GM21619 (cell line): ENCODE results near the gene INSYN1.

Source experiments
- ATAC-seq: cut with Tn5 transposase; IDR thresholded peaks from one replicate; pipeline ENCODE4 v1.9.1; 2021; ENCODE audit not compliant: unreplicated experiment

INSYN1 gene

DNA sequence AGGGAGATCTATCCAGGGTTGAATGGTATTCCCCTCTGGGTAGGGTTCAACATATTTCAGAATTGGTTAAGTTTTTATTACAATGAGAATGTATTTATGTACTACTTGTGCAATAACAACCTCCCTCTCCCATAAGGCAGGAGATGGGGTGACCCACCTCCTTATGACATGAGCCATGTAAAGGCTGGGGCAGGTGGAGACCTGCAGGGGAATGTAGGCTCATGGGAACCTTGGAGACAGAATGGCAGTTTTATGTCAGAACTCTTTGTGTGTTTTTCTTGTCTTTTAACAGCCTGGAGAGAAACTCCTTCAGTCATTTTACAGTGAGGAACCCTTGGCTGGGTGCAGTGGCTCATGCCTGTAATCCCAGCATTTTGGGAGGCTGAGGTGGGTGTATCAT is 24.6 kb upstream of the INSYN1 start:
- no peak for ATAC-seq

DNA sequence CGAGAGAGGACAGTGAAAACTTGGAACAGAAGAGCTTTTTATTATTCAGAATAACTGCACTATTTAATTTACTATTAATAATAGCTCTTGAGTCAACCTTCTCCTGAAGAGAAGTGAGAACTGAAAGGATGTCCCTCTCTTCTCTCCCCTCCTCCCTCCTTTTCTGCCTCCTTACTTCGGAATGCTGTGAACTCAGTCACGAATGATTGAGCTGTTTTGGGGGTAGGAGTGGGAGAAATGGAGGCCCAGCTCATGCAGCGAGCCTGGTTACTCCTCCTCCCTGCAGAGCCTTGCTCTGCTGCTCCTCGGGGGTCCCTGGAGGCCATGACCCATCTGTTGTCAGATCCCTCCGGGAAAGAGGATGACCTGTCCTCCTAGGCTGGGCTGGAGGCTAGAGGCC is 20.3 kb upstream of the INSYN1 start:
- ATAC-seq = no peak

DNA sequence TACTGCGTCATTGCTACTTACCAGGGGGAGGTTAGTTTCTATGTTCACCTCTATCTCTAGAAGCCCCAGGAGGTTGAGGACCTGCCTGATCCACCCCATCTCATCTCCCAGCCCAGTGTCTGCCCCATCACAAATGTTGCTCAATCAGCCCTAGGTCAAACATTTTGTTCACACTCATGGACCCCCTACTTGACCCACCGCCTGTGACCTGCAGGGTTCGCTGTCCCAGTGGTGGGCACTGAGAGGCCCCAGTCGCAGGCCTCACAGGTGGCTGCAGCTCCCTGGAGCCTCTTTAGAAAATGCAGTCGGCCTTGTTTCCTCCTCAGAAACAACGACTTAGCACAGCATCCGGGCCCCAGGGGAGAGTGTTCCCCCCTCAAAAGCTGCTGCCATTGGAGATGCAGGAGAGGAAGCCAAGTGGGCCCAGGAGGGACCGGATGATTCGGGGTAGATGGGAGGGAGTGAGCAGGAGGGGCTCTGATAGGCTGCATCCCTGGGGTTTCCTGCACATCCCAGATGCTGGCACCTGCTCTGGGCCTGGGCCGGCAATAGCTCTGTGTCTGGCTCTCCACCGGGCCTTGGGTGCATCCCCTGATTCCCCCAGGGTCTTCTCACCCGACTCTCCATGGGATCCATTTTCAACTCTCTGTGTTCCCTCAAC is 18.4 kb upstream of the INSYN1 start:
- no peak for ATAC-seq

DNA sequence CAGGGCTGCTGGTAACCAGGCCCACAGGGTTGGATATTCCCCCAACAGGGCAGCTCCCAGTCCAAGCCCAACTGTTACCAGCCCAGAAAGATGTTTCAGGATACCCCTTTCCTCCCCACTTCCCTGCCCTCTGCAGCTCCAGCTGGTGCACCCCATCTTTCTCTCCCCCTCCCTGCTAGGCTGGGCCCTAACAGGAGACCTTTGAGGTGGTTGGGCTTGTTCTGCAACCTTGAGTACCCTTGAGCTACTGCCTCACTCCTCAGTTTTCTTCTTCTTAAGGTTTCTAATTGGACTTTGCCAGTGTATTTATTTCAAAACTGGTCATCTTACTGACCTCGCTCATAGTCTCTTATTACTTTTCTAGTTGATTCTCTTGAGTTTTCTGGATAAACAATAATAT is 16.9 kb upstream of the INSYN1 start:
- no peak for ATAC-seq

DNA sequence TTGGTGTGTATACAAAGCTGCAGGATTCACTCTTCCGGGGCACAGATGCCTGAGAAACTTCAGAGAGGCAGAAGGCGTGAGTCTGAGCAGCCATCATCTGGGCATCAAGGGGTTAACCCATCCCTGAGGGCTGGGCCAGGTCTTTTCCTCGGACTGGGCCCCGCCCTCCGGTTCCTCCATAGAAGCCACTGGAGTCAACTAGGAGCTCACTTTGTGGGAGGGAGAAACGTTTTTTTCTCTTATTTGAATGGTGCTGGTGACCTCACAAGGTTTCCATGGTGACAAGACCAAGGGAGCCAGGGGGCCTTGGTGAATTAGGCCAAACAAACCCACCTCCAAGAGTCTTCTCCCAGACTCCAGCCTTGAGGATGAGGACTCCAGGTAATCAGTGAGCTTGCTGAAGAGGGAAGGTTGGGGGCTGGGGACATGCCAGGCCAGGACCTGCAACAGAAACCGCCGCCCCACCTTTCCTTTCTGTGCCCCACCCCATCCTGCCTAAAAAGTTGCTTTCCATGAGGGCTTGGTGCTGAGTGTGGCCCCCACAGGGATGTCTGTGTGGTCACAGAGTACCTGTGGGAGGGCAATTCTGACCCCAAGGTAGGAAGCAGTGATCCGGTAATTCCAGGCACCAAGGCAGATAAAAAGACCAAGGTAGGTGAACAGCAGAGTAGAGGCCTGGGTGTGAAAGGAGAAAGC is 14.8 kb upstream of the INSYN1 start:
- no peak for ATAC-seq

DNA sequence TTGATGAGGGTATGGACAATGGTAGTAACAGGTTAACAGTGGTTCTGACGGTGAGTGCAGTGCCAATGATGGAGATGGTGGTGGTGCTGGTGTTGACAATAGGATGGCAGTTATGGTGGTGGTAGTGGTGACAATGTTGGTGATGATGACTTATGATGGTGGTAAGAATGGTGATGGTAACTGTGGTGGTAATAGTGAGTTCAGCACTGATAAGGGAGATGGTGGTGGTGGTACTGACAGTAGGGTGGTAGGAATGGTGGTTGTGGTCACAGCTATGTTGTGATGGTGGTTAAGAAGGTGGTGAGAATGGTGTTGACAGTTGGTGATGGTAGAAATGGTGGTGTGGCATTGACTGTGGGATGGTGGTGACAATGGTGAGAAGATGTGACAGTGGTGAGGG is 13.4 kb upstream of the INSYN1 start:
- ATAC-seq = no peak

DNA sequence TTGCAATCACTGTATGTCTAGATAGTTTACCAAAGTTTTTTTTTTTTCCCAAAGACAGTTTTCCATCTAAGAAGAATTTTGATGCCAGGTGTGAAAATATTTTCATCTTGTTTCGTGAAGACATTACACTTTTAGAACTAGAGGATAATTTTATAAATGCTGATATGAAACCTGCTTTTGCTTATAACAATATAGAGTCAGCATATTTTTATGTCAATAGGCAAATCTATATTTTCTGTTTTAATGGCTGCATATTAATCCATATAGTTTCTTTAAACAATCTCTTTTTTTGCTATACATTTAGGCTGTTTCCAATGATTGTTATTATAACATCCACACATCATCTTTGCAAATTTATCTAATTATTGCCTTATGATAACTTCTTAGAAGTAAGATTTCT is 12.6 kb upstream of the INSYN1 start:
- ATAC-seq = no peak

DNA sequence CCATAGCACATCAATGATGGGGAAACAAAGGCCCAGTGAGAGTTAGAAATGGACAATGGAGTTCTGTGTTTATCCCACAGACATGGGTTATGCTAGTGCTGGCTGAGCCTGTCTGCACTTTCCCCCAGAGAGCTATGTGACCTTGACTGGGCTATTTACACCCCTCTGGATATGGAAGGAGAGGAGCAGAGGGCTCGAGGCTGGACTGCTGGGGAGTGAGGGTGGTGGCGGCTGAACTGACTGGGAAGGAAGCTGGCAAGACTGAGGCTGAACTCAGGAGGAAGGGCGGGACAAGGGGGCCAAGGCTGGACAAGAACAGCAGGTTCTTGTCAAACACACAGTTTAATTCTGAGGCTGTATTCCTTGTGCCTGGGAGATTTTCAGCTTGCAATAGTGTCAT is 10.8 kb upstream of the INSYN1 start:
- no peak for ATAC-seq

DNA sequence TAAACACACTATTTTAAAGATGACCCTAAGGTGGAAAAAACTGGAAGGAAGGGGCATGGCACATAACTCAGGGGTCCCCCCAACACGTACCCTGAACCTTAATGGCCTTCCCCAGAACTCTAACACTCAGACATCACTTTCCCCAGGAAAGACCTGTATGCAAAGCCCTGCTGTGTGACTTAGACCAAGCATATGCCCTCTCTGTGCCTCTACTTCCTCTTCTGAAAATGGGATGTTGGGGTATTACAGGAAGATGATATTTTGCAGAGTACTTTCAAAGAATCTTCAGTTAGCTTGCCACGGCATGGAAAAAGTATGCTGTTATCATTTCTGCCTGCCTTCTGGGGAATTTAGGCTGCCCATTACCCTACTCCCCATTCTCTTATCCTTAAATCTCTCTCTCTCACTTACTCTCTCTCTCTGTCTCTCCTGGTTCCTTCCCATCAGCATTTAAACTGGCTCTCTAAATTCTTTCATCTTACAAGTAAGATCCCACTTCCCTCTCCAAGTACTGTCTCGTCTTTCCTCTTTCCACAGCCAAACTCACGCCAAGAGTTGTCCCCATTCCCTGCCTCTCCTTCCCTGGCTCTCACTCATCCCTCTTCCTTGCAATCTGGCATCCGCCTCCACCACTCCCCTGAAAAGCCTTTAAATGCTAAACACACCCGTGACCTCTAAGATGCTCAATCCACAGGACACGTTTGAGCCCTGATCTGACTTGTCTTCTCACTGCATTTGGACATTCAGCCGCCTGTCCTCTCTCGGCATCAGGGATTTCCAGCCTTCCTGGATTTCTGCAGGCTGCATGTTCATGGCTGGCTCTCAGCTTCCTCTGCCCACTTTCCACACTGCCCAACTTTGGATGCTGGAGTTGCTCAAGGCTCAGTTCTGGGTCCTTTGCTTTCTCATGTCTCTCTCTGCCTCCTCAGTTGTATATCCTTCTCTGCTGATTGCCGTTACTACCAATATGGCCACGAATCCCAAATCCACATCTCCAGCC is 7.5 kb upstream of the INSYN1 start:
- no peak for ATAC-seq

DNA sequence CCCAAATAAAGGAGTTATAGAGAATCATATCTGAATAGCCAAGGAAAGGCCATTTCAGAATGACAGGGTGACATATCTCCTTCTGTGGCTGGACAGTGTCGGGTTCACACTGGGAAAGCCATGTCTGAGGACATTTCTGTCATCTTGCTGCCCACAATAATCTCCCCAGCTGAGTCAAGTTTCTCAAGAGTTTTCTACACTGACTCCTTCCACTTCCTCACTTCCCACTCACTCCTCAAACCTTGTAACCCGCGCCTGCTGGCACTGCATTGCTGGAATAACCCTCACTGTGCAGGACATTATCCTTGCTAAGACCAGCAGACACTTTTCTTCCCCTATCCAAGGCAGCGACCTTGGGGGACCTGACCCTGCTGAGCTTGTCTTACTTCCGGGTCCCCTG is 5.3 kb upstream of the INSYN1 start:
- ATAC-seq = no peak

DNA sequence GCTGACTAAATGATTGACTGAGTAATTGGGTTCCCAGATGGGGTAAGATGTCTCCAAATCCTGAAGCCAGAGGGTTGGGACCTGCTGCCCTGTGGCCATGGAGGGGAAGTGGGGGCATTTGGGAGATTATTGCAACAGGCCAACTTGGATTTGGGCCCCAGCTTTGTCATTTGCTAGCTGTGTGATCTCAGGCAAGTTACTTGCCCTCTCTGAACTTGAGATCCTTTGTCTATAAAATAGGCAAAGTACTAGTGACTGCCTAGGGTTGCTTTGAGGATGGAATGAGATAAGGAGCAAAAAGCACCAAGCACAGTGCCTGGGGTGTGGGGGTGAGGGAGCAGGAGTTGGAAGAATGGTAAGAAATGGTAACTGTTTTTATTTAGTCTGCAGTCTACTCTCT is 4.4 kb upstream of the INSYN1 start:
- ATAC-seq = no peak

DNA sequence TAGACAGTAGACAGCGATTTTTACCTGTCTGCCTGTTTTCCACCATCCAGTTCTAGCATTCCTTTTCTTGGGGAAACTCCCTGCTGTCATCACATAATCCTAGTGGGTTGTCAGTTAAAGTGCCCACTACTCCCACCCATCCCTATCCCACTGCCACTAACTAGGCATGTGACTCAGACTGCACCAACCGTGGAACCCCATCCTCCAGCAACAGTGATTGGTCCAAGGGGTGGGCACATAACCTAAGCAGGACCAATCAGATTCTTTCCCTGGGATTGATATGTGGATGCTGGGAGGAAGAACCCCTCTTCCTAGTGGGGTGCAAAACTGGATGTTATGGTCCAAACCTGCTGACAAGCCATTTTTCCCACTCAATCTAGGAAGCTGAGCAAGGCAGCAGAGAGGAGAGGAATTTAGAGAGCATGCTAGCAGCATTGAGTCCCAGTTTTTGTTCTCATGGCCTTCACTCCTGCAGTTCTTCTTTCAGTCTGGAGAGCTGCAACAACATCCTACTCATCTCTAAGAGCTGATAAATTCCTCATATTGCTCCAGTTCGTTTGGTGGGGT is 3.9 kb upstream of the INSYN1 start:
- ATAC-seq = no peak

DNA sequence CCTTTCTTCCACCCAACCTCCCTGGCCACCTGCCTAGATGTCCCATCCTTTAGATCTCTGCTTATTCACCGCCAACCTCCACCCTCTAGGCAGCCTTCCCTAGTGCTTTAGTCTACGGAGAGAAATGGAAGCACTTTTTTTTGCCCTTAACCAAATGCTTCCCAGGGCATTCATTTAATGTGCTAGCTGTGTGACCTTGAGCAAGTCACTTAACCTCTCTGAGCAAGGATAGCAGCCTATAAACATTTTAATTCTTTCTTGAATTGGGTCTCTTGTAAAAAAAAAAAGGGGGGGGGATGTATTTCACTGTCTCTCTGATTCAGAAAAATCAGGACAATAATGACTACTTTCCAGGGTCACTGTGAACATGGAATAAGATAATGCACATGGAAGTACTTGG is 3.2 kb upstream of the INSYN1 start:
- no peak for ATAC-seq

DNA sequence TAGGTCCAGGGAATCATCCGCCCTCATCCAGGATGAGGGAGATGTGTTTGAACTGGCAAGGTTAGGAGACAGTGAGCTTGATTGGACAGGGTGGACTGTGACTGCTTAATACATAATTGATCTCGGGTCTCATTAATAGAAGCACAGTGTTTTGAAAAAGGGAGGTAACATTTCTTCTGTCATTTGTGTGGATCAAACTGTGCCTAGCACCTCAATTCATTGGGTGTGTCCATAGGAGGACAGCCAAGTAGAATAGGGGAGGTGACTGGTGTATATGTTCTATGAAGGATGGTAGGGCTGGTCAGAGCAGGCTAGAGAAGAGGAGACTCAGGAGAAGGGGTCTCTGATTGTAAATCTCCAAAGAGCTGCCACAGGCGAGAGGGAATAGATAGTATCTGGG is 2.8 kb upstream of the INSYN1 start:
- no peak for ATAC-seq

DNA sequence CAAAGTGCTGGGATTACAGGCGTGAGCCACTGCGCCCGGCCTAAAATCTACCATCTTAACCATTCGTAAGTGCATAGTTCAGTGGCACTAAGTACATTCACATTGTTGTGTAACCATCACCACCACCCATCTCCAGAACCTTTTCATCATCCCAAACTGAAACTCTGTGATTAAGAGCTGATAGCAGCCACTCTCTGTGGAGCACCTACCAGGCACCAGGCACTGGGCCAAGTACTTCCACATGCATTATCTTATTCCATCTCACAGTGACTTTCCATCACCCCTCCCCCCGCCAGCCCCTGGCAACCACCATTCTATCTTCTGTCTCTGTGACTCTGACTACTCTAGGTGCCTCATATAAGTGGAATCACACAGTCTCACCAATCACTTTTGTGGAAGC is 2.3 kb upstream of the INSYN1 start:
- ATAC-seq = no peak

DNA sequence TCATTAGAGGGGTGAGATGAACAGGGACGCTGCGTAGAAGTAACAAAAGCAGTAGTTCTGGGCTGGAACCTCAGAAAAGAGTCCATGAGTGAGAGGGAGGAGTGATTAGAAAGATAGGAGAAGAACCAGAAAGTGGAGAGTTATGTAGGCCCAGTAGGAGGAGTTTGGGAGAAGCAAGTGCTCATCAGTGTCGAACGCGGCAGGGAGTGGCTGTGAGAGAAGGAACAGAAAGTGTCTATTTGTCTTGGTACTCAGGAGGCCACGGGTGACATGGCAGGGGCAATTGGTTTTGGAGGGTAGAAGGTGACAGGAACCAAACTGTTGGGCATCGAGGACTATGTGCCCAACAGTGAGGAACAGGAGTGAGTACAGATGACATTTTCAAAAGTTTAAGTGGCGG is 1.3 kb upstream of the INSYN1 start:
- no peak for ATAC-seq

DNA sequence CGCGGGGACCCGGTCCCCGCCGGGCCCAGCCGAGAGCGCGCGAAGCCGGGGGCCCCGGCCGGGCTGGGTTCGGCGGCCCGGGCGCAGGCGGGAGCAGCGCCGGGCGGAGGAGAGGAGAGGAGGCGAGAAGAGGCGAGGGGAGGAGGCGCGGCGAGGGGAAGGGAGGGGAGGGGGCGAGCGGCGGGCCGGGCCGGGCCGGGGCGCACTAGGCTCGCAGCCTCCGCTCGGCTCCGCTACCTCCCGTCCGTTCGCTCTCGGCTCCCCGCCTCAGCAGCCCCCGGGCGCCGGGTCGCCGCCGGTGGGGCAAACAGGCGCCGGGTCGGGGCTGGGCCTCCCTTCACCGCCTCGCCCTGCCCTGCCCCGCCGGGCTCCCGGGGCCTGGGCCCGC is 351 bp downstream of the INSYN1 start:
- no peak for ATAC-seq

DNA sequence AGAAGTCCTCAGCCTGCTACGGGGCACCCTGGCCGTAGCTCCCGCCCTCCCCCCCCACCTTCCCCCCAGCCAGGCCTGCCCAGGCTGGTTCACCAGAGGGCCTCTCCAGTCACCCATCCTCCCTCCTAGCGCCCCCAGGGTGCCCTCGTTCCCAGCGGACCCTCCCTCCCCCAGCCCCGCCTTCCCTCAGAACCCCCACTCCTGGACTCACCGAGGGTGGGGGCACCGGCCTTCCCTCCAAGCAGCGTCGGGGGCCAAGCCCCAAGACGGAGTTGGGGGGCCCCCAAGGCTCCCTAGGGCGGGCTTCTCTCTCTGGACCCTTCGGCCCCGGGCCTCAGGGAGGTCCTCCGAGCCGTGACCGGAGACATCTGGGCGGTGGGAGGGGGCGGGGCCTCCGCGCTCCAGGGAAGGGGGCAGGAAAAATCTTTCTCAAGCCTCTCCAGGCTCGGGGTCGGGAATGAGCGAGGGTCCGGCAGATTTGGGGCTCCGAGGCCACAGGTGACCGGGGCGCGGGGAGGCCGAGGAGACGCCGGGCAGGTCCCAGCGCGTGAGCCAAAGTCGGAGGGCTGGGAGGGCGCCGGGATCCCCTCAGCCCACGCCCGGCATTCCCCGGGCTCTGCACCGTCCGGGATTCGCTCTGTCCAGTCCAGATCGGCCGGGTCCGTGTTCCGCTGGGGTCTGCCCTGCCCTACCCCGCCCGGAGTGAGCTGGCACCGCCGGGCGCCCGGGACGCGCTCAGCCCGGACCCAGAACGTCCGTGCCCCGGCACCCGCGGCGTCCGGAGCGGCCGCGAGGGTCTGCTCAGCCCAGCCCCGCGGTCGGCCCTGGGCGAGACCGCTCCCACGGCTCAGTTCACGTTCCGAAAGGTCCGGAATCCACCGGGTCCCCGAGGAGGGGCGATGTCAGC is 999 bp downstream of the INSYN1 start:
- no peak for ATAC-seq

DNA sequence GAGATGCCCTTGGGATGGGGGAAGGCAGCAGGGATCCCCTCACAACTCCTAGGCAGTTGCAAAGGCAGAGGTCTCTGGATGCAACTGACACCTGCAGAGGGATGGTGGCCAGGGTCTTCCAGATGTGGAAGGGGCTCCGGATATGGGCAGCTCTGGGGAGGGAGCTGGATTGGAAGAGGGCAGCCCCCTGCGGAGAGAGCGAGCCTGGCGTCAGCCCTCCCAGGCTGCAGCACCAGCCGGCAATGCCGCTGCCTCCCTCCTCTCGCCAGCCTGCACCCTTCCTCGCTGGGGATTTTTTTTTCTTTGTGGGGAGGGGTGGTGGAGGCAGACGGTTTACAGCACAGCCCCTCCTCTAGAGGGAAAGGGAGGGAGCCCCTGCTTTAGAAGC is 1.6 kb downstream of the INSYN1 start:
- no peak for ATAC-seq

DNA sequence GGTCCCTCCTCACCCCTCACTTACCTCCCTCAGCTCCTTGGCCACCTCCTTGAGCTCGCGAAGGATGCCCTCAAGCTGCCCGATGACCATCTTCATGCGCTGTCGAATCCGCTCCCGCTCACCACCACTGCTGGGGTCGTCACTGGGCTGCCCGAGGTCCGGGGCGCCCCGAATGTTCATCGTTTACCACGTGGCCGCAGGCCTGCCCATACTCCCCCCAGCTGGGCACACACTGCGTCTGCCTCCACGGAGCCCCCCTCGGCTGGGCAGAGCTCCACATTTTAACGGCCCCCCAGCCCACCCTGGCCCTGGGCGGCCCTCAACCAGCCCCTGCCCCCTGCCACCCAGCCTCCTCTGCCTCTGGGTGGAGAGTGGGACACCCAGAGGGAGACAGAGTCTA is 2.2 kb downstream of the INSYN1 start:
- ATAC-seq = no peak

DNA sequence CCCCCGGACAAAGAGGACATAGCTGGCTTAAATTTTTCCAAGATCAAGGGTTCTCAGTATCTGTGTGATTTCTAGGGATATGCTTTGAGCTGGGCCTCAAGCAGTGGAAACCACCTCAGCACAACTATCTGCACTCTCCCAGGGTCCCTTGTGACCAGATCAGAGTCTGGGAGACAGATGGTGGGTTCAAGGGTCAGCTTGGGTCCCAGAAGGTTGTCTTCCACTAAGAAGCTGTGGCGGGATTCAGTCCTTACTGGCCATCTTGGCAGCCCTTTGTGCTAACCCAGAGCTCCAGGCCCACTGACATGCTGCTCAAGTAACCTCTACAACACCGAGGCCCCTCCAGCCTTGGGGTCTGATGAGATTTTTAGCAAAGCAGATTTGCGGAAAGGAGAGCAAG is 2.7 kb downstream of the INSYN1 start:
- no peak for ATAC-seq
